D721Med (cell line): Measurements from ENCODE around the gene ARID1B.

Source experiments
- DNase-seq: peaks from one replicate; pipeline ENCODE4 v3.0.0; 2011; ENCODE audit warnings: low spot score; ENCODE audit not compliant: insufficient read length
- FAIRE-seq: peaks from 2 replicates; lab custom pipeline; 2011; peaks lifted over from hg19 to GRCh38; lab: Jason Lieb, UNC
- CTCF ChIP-seq: IDR thresholded peaks from 2 replicates; pipeline ENCODE4 v1.5.1; 2012; ENCODE audit warnings: mild to moderate bottlenecking, control low read depth; ENCODE audit not compliant: insufficient read depth; ENCODE audit errors: missing control alignments

Gene ARID1B

GRCh38 chr6:157258878-157259277, 481.7 kb downstream of the ARID1B start:
- no peak for DNase-seq

GRCh38 chr6:157259443-157259842, 482.3 kb downstream of the ARID1B start:
- no peak for FAIRE-seq
- DNase-seq = no peak
- no peak for TF ChIP-seq CTCF

More at GRCh38 chr6:157258878-157259277, 481.7 kb downstream of the ARID1B start:
- TF ChIP-seq CTCF = no peak
- FAIRE-seq = no peak
